A549 (cell line): ENCODE data around the gene DCAF10. TPM values are rescaled to one million over a fixed set of nuclear protein-coding genes. Genes with fewer than 3 reads are reported as not detected.
"Not testable (repeated sequence)": the region's sequence is repeated elsewhere in the genome, so short reads cannot be mapped to it uniquely, and the experiment has no call there.

Experiments used
- ATAC-seq, 2 experiments: fragments of 200-7000 bp in 1 of 2; fragments of >200 bp in 1 of 2; cut with Nextera tagmentation in 1 of 2; cut with Tn5 transposase in 1 of 2; 3 replicates each; pipeline versions ENCODE4 v1.8.0 to v1.9.1; 2018 to 2020; ENCODE audit warnings: mild to moderate bottlenecking in 1 of 2, moderate library complexity in 1 of 2
- CTCF ChIA-PET: fragments of 300-600 bp; sonication (Branson Sonifier 250); formaldehyde crosslinking; extraction: SDS; loops from one replicate; lab custom pipeline; 2021; ENCODE audit warnings: antibody characterized with exemption, inconsistent platforms; lab: Yijun Ruan, JAX
- POLR2A ChIA-PET: fragments of 350-600 bp; formaldehyde crosslinking; extraction: SDS; loops from one replicate; lab custom pipeline; 2021; ENCODE audit warnings: antibody characterized with exemption, inconsistent platforms; lab: Yijun Ruan, JAX
- DNase-seq, 2 experiments: peaks; one replicate each; pipeline versions ENCODE4 v3.0.0 to v3.0.0-alpha.2; 2011 to 2016; ENCODE audit warnings: low read depth in 1 of 2, low spot score in 1 of 2
- FAIRE-seq: peaks from 2 replicates; lab custom pipeline; 2011; peaks lifted over from hg19 to GRCh38; lab: Jason Lieb, UNC
- H3K27ac ChIP-seq, 2 experiments: fragments of >200 bp; sonication (Bioruptor Twin); formaldehyde crosslinking; 3 replicates each; pipeline ENCODE4 v1.5.1; 2016 to 2017
- H3K4me1 ChIP-seq: fragments of >200 bp; sonication (Bioruptor Twin); formaldehyde crosslinking; 3 replicates; pipeline ENCODE4 v1.6.1; 2016
- H3K4me2 ChIP-seq: fragments of >200 bp; sonication (Bioruptor Twin); formaldehyde crosslinking; 3 replicates; pipeline ENCODE4 v1.6.1; 2016
- H3K4me3 ChIP-seq: fragments of >200 bp; sonication (Bioruptor Twin); formaldehyde crosslinking; 3 replicates; pipeline ENCODE4 v1.5.1; 2016
- H3K9me3 ChIP-seq: fragments of >200 bp; sonication (Bioruptor Twin); formaldehyde crosslinking; 3 replicates; pipeline ENCODE4 v1.6.1; 2016
- BHLHE40 ChIP-seq: IDR thresholded peaks from 2 replicates; pipeline ENCODE4 v1.6.1; 2012; ENCODE audit warnings: low read depth, low read length, inconsistent platforms
- CHD4 ChIP-seq: fragments of 200-600 bp; sonication (generic); IDR thresholded peaks from 2 replicates; pipeline ENCODE4 v1.6.1; 2016; ENCODE audit warnings: antibody characterized with exemption, mild to moderate bottlenecking, borderline replicate concordance
- EHF ChIP-seq: fragments of 250-450 bp; sonication (Bioruptor Pico); IDR thresholded peaks from 2 replicates; pipeline ENCODE4 v1.5.0; 2020; ENCODE audit warnings: mild to moderate bottlenecking
- EHMT2 ChIP-seq: fragments of 200-600 bp; sonication (generic); IDR thresholded peaks from 2 replicates; pipeline ENCODE4 v1.6.1; 2016; ENCODE audit warnings: antibody characterized with exemption, low read depth, mild to moderate bottlenecking, moderate library complexity
- EP300 ChIP-seq, 2 experiments: fragments of >200 bp; sonication (Bioruptor Twin); formaldehyde crosslinking; IDR thresholded peaks; 2 replicates in 1 of 2; 3 replicates in 1 of 2; pipeline ENCODE4 v1.6.1; 2016 to 2017
- ESRRA ChIP-seq: fragments of 150-350 bp; IDR thresholded peaks from 2 replicates; pipeline ENCODE4 v1.6.1; 2014; ENCODE audit warnings: mild to moderate bottlenecking, low read length, borderline replicate concordance
- FOSL2 ChIP-seq, 2 experiments: fragments of 450-650 bp in 1 of 2; fragments of >200 bp in 1 of 2; sonication (Bioruptor Twin) in 1 of 2; formaldehyde crosslinking; IDR thresholded peaks; 2 replicates each; pipeline versions ENCODE4 v1.5.0 to v1.6.1; 2016 to 2020; ENCODE audit warnings: mild to moderate bottlenecking in 1 of 2, moderate library complexity in 1 of 2
- JUN ChIP-seq, 2 experiments: fragments of >200 bp; sonication (Bioruptor Twin); formaldehyde crosslinking; IDR thresholded peaks; 2 replicates in 1 of 2; 3 replicates in 1 of 2; pipeline ENCODE4 v1.6.1; 2016 to 2017
- JUNB ChIP-seq: fragments of >200 bp; sonication (Bioruptor Twin); formaldehyde crosslinking; IDR thresholded peaks from 2 replicates; pipeline ENCODE4 v1.6.1; 2016
- KDM1A ChIP-seq: fragments of 200-600 bp; sonication (generic); IDR thresholded peaks from 2 replicates; pipeline ENCODE4 v1.6.1; 2016; ENCODE audit warnings: low read depth, mild to moderate bottlenecking
- MYC ChIP-seq: IDR thresholded peaks from 2 replicates; pipeline ENCODE4 v1.6.1; 2012; ENCODE audit warnings: mild to moderate bottlenecking, inconsistent platforms, low read length, improper control_type of control experiment, borderline replicate concordance
- NFE2L2 ChIP-seq: fragments of 150-350 bp; conservative IDR thresholded peaks from 2 replicates; pipeline ENCODE4 v1.6.1; 2014; ENCODE audit warnings: low read length
- POLR2A ChIP-seq: IDR thresholded peaks from 2 replicates; pipeline ENCODE4 v1.6.1; 2012; ENCODE audit warnings: mild to moderate bottlenecking, low read length
- RAD21 ChIP-seq, 2 experiments: fragments of >200 bp in 1 of 2; sonication (Bioruptor Twin) in 1 of 2; formaldehyde crosslinking in 1 of 2; IDR thresholded peaks in 1 of 2; conservative IDR thresholded peaks in 1 of 2; 2 replicates in 1 of 2; 3 replicates in 1 of 2; pipeline ENCODE4 v1.6.1; 2012 to 2018; ENCODE audit warnings: inconsistent platforms in 1 of 2
- RCOR1 ChIP-seq: fragments of 150-350 bp; IDR thresholded peaks from 2 replicates; pipeline ENCODE4 v1.6.1; 2014; ENCODE audit warnings: antibody characterized with exemption, low read length, low read depth
- RFX5 ChIP-seq: fragments of 450-650 bp; IDR thresholded peaks from 2 replicates; pipeline ENCODE4 v1.7.1; 2014; ENCODE audit warnings: antibody characterized with exemption, mild to moderate bottlenecking, moderate library complexity
- SMC3 ChIP-seq: fragments of >200 bp; sonication (Bioruptor Twin); formaldehyde crosslinking; IDR thresholded peaks from 3 replicates; pipeline ENCODE4 v1.6.1; 2018; ENCODE audit warnings: inconsistent platforms
- ZFP36 ChIP-seq: fragments of 450-650 bp; IDR thresholded peaks from 2 replicates; pipeline ENCODE4 v1.6.1; 2014; ENCODE audit warnings: borderline replicate concordance; ENCODE audit not compliant: partially characterized antibody
- WGBS: methylation state at CpG from one replicate; pipeline ENCODE4 v1.1.6; 2017; ENCODE audit errors: missing lambda C conversion rate; 5-methylcytosine and 5-hydroxymethylcytosine counted together
- polyA plus RNA-seq, 4 experiments: library from polyadenylated mRNA; depleted of rRNA in 3 of 4; stranded (reverse); fragments of >200 nt; fragmentation: RNase III in 1 of 4; extraction: RNeasy Plus Mini Kit Qiagen cat#74134 plus additional on column Dnase treatment in 1 of 4; gene quantifications; 2 replicates in 3 of 4; 3 replicates in 1 of 4; pipeline ENCODE4 v1.2.3, GENCODE V29; 2011 to 2017
- TF ChIP-seq, protein P1 (sequence below): IDR thresholded peaks from 2 replicates; pipeline ENCODE4 v1.6.1; 2012
- TF ChIP-seq, protein P2 (sequence below): fragments of >200 bp; sonication (Bioruptor Twin); formaldehyde crosslinking; IDR thresholded peaks from 3 replicates; pipeline ENCODE4 v1.6.1; 2016
- TF ChIP-seq, protein P3 (sequence below): fragments of 250-450 bp; sonication (Bioruptor Pico); IDR thresholded peaks from 2 replicates; pipeline ENCODE4 v1.5.0; 2020; ENCODE audit warnings: low read depth, mild to moderate bottlenecking, moderate library complexity
- TF ChIP-seq, protein P4 (sequence below): fragments of 200-600 bp; sonication (generic); IDR thresholded peaks from 2 replicates; pipeline ENCODE4 v1.6.1; 2016; ENCODE audit warnings: antibody characterized with exemption, mild to moderate bottlenecking, moderate library complexity
- TF ChIP-seq, protein P5 (sequence below): fragments of >200 bp; sonication (Bioruptor Twin); formaldehyde crosslinking; IDR thresholded peaks from 2 replicates; pipeline ENCODE4 v1.6.1; 2016

Gene DCAF10
- polyA plus RNA-seq, 2 of the 4 experiments (the other 2 are of a cell fraction), result 11.5 to 25.8 TPM

DNA sequence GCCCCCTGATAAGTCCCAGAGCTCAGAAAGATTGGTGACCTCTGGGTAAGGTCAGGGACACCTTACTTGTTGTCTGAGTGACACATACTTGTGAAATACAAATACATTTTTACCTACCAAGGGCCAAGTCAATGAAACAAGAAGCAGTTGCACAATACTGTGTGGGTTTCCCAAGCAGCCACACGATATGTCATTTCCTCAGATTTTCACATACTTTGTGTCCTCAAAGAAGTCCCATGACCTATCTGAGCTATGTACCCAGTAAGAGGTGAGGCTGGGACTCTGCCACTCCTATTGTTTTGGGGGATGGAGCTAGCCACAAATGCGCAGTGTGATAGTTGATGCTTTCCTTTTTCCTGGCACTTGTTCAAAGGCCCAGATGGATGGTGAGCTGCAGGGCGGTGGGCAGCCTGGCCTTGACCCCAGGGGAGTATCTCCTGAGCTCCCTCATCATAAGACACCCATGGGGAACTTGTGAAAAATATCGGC, 108.1 kb downstream of the DCAF10 start (continued):
- TF ChIP-seq, protein P1, sequence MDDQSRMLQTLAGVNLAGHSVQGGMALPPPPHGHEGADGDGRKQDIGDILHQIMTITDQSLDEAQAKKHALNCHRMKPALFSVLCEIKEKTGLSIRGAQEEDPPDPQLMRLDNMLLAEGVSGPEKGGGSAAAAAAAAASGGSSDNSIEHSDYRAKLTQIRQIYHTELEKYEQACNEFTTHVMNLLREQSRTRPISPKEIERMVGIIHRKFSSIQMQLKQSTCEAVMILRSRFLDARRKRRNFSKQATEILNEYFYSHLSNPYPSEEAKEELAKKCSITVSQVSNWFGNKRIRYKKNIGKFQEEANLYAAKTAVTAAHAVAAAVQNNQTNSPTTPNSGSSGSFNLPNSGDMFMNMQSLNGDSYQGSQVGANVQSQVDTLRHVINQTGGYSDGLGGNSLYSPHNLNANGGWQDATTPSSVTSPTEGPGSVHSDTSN, result no peak
- TF ChIP-seq FOSL2 (IDR thresholded peaks at IDR 0.05) (peak; percentile 56; the same call in 1 of the 2 replicates), FOSL2 (CRISPR knock-in tag; IDR thresholded peaks at IDR 0.05) (peak; percentile 74), JUN (IDR thresholded peaks at IDR 0.05) (peak; percentile 56 to 68; a peak in 3 of 5 replicates), ZFP36 (no peak), NFE2L2 (no peak), KDM1A (no peak)
- TF ChIP-seq, protein P2, sequence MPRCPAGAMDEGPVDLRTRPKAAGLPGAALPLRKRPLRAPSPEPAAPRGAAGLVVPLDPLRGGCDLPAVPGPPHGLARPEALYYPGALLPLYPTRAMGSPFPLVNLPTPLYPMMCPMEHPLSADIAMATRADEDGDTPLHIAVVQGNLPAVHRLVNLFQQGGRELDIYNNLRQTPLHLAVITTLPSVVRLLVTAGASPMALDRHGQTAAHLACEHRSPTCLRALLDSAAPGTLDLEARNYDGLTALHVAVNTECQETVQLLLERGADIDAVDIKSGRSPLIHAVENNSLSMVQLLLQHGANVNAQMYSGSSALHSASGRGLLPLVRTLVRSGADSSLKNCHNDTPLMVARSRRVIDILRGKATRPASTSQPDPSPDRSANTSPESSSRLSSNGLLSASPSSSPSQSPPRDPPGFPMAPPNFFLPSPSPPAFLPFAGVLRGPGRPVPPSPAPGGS, result no peak

DNA sequence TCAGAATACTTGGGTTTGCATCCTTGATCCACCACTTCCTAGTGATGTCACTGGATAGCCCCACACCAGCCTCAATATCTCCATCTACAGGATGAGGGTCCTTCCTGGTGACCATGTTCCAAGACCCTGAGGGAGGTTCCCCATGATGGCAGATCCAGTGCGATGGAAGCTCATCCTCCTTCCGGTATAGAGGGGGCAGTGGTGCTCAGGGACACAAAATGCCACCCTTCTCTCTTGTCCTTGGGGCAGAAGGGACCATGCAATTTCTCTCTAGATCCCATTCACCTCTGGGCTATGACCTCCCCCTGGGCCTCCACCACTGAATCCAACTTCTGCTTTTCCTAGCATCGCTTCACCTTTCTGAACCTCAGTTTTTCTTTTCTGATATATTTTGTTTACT, 108.7 kb downstream of the DCAF10 start:
- Histone ChIP-seq H3K4me1 (peaks cover 32% of the 10 kb centered on the region), H3K4me2 (peak overlapping the region; percentile 53), H3K27ac (peak overlapping the region; percentile 64 to 71), H3K9me3 (no peaks in the 10 kb centered on the region), H3K4me3 (no peak overlapping the region)
- CTCF ChIA-PET, result interaction anchor here (0.7 to 4.4 kb wide), 10 partner anchors 8 to 491 kb away, joined by 3 to 18 read pairs (median 3); no protein-coding TSS in a partner anchor
- FAIRE-seq, result no peak
- POLR2A ChIA-PET, result no interaction called here
- no peak for DNase-seq
- 93% methylated on average over 3 of the region's 3 CpGs for WGBS
- no peak for ATAC-seq
- TF ChIP-seq NFE2L2 (no peak), EHF (no peak), EP300 (IDR thresholded peaks at IDR 0.05) (no peak), ZFP36 (no peak), BHLHE40 (no peak), KDM1A (no peak), SMC3 (no peak), ESRRA (no peak), MYC (no peak), EHMT2 (no peak), RFX5 (no peak), RCOR1 (no peak), JUNB (no peak), POLR2A (no peak), CHD4 (no peak), RAD21 (conservative IDR thresholded peaks at IDR 0.05 in 1 of 2, IDR thresholded peaks at IDR 0.05 in 1 of 2) (no peak)
- TF ChIP-seq, protein P3, sequence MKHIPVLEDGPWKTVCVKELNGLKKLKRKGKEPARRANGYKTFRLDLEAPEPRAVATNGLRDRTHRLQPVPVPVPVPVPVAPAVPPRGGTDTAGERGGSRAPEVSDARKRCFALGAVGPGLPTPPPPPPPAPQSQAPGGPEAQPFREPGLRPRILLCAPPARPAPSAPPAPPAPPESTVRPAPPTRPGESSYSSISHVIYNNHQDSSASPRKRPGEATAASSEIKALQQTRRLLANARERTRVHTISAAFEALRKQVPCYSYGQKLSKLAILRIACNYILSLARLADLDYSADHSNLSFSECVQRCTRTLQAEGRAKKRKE (CRISPR knock-in tag), result no peak
- TF ChIP-seq, protein P4, sequence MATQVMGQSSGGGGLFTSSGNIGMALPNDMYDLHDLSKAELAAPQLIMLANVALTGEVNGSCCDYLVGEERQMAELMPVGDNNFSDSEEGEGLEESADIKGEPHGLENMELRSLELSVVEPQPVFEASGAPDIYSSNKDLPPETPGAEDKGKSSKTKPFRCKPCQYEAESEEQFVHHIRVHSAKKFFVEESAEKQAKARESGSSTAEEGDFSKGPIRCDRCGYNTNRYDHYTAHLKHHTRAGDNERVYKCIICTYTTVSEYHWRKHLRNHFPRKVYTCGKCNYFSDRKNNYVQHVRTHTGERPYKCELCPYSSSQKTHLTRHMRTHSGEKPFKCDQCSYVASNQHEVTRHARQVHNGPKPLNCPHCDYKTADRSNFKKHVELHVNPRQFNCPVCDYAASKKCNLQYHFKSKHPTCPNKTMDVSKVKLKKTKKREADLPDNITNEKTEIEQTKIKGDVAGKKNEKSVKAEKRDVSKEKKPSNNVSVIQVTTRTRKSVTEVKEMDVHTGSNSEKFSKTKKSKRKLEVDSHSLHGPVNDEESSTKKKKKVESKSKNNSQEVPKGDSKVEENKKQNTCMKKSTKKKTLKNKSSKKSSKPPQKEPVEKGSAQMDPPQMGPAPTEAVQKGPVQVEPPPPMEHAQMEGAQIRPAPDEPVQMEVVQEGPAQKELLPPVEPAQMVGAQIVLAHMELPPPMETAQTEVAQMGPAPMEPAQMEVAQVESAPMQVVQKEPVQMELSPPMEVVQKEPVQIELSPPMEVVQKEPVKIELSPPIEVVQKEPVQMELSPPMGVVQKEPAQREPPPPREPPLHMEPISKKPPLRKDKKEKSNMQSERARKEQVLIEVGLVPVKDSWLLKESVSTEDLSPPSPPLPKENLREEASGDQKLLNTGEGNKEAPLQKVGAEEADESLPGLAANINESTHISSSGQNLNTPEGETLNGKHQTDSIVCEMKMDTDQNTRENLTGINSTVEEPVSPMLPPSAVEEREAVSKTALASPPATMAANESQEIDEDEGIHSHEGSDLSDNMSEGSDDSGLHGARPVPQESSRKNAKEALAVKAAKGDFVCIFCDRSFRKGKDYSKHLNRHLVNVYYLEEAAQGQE, result no peak
- TF ChIP-seq, protein P5, sequence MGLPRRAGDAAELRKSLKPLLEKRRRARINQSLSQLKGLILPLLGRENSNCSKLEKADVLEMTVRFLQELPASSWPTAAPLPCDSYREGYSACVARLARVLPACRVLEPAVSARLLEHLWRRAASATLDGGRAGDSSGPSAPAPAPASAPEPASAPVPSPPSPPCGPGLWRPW, result no peak

DNA sequence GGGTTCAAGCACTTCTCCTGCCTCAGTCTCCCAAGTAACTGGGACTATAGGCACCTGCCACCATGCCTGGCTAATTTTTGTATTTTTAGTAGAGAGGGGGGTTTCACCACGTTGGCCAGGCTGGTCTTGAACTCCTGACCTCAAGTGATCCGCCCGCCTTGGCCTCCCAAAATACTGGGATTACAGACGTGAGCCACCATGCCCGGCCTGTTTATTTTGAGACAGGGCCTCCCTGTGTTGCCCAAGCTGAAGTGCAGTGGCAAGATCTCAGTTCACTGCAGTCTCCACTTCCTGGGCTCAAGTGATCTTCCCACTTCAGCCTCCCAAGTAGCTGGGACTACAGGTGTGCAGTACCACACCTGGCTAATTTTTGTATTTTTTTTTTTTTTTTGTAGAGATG, 109.2 kb downstream of the DCAF10 start:
- H3K4me1 ChIP-seq, result peaks cover 31% of the 10 kb centered on the region
- ATAC-seq, H3K9me3 ChIP-seq, H3K4me2 ChIP-seq, DNase-seq, POLR2A ChIA-PET, FAIRE-seq, H3K4me3 ChIP-seq: not testable (repeated sequence)
- CTCF ChIA-PET, result interaction anchor here (0.7 to 4.4 kb wide), 8 partner anchors 8 to 490 kb away, joined by 3 to 18 read pairs (median 4); no protein-coding TSS in a partner anchor
- 81% methylated on average over 5 of the region's 5 CpGs for WGBS
- peak overlapping the region; percentile 64 to 71; a peak in 5 of 6 replicates for H3K27ac ChIP-seq
